ENCODE data around the gene IRGQ. TPM values are rescaled to one million over a fixed set of nuclear protein-coding genes. Genes with fewer than 3 reads are reported as not detected.

IRGQ gene
- total RNA-seq, 2 experiments from 2014 or later: 28.9 to 29.8 TPM

- Mint-ChIP-seq H3K36me3 (ENCODE audit: low read depth) (peaks cover 83% of the 10 kb centered on the region), H3K4me3 (no peak overlapping the region)
Observed at GRCh38 chr19:43545981-43546380, 50.0 kb downstream of the IRGQ start.

GRCh38 chr19:43545276-43545675 is 50.7 kb downstream of the IRGQ start:
- no peaks in the 10 kb centered on the region for H3K9me3 ChIP-seq (ENCODE audit: control insufficient read depth in 1 of 2, insufficient read depth in 1 of 2, low read length in 2 of 2)
- intact Hi-C loops (cut with DNase I, micrococcal nuclease): no loop called here
- Mint-ChIP-seq H3K4me1 (ENCODE audit: low read depth) (no peaks in the 10 kb centered on the region), H3K27me3 (no peaks in the 10 kb centered on the region), H3K4me3 (no peak overlapping the region), H3K36me3 (ENCODE audit: low read depth) (peaks cover 83% of the 10 kb centered on the region), H3K9me3 (no peaks in the 10 kb centered on the region), H3K27ac (peak overlapping the region; percentile 49)
- peaks cover 54% of the 10 kb centered on the region for H3K36me3 ChIP-seq (ENCODE audit: insufficient read depth, low read length)
- no peaks in the 10 kb centered on the region for H3K27me3 ChIP-seq (ENCODE audit: control insufficient read depth in 1 of 2, insufficient read depth in 2 of 2, low read length in 2 of 2)
- ChIA-PET CTCF (no interaction called here), POLR2A (no interaction called here)
- H3K4me3 ChIP-seq (ENCODE audit: low read length): no peak overlapping the region
- DNase-seq (no peak), ATAC-seq (ENCODE audit: poor library complexity) (no peak)
- TF ChIP-seq CTCF (IDR thresholded peaks at IDR 0.05): no peak
- H3K4me1 ChIP-seq (ENCODE audit: insufficient read depth, low read length): no peaks in the 10 kb centered on the region
- no peak overlapping the region for H3K27ac ChIP-seq (ENCODE audit: low read depth in 1 of 2, low read length in 2 of 2)

More at GRCh38 chr19:43545981-43546380, 50.0 kb downstream of the IRGQ start:
- H3K4me1 ChIP-seq (ENCODE audit: insufficient read depth, low read length): no peaks in the 10 kb centered on the region
- peak overlapping the region in 1 of 2 donors; percentile 10 for H3K27ac ChIP-seq (ENCODE audit: low read depth in 1 of 2, low read length in 2 of 2)
- peaks cover 53% of the 10 kb centered on the region for H3K36me3 ChIP-seq (ENCODE audit: insufficient read depth, low read length)
- DNase-seq: no peak
- ChIA-PET POLR2A (no interaction called here), CTCF (no interaction called here)
- no peaks in the 10 kb centered on the region for H3K27me3 ChIP-seq (ENCODE audit: control insufficient read depth in 1 of 2, insufficient read depth in 2 of 2, low read length in 2 of 2)
- H3K4me3 ChIP-seq (ENCODE audit: low read length): no peak overlapping the region
- Mint-ChIP-seq H3K9me3 (no peaks in the 10 kb centered on the region), H3K27ac (no peak overlapping the region), H3K27me3 (no peaks in the 10 kb centered on the region), H3K4me1 (ENCODE audit: low read depth) (no peaks in the 10 kb centered on the region)
- H3K9me3 ChIP-seq (ENCODE audit: control insufficient read depth in 1 of 2, insufficient read depth in 1 of 2, low read length in 2 of 2): no peaks in the 10 kb centered on the region
- no peak for TF ChIP-seq CTCF (IDR thresholded peaks at IDR 0.05)
- ATAC-seq (ENCODE audit: poor library complexity): no peak
- intact Hi-C loops (cut with DNase I, micrococcal nuclease): no loop called here

GRCh38 chr19:43544077-43544476 is 51.9 kb downstream of the IRGQ start:
- ChIA-PET CTCF (interaction anchor here (1.6 kb wide), 1 partner anchor 17 kb away, joined by 3 read pairs; no protein-coding TSS in a partner anchor), POLR2A (no interaction called here)
- Histone ChIP-seq H3K9me3 (ENCODE audit: control insufficient read depth in 1 of 2, insufficient read depth in 1 of 2, low read length in 2 of 2) (peaks cover 0 to 2% of the 10 kb centered on the region in 2 experiments), H3K36me3 (ENCODE audit: insufficient read depth, low read length) (peaks cover 58% of the 10 kb centered on the region), H3K27ac (ENCODE audit: low read depth in 1 of 2, low read length in 2 of 2) (no peak overlapping the region), H3K4me1 (ENCODE audit: insufficient read depth, low read length) (no peaks in the 10 kb centered on the region), H3K27me3 (ENCODE audit: control insufficient read depth in 1 of 2, insufficient read depth in 2 of 2, low read length in 2 of 2) (no peaks in the 10 kb centered on the region), H3K4me3 (ENCODE audit: low read length) (no peak overlapping the region)
- TF ChIP-seq CTCF (IDR thresholded peaks at IDR 0.05): no peak
- DNase-seq (no peak), ATAC-seq (ENCODE audit: poor library complexity) (no peak)
- intact Hi-C loops (cut with DNase I, micrococcal nuclease): no loop called here
- H3K4me1 Mint-ChIP-seq (ENCODE audit: low read depth): no peaks in the 10 kb centered on the region
- H3K27ac Mint-ChIP-seq: peak overlapping the region; percentile 14
- peaks cover 84% of the 10 kb centered on the region for H3K36me3 Mint-ChIP-seq (ENCODE audit: low read depth)
- H3K9me3 Mint-ChIP-seq: peaks cover 3% of the 10 kb centered on the region
- no peak overlapping the region for H3K4me3 Mint-ChIP-seq
- H3K27me3 Mint-ChIP-seq: no peaks in the 10 kb centered on the region

Measured in CD4-positive, alpha-beta T cell (primary cell).